PFSK-1 (cell line): ENCODE measurements around the gene DSC2.

ENCODE experiments used
- FOXP2 ChIP-seq: optimal IDR thresholded peaks from 2 replicates; pipeline ENCODE3; 2011; ENCODE audit warnings: borderline replicate concordance, control low read depth, inconsistent platforms; ENCODE audit not compliant: insufficient read depth; ENCODE audit errors: extremely low read length, extremely low read depth
- POLR2AphosphoS5 ChIP-seq: IDR thresholded peaks from 2 replicates; pipeline ENCODE4 v1.6.1; 2012; ENCODE audit warnings: low read depth, mild to moderate bottlenecking, control low read depth, low read length, moderate library complexity
- REST ChIP-seq, 2 experiments: IDR thresholded peaks; 2 replicates each; pipeline versions ENCODE4 v1.6.1 to v1.8.0; 2011 to 2012; ENCODE audit warnings: low read depth in 2 of 2, low read length in 2 of 2, control low read depth in 1 of 2, inconsistent platforms in 1 of 2, mild to moderate bottlenecking in 1 of 2, moderate library complexity in 1 of 2; ENCODE audit not compliant: insufficient read depth in 1 of 2
- SIN3A ChIP-seq: IDR thresholded peaks from 2 replicates; pipeline ENCODE4 v1.6.1; 2012; ENCODE audit warnings: mild to moderate bottlenecking, low read length, moderate library complexity, borderline replicate concordance; ENCODE audit not compliant: insufficient read depth
- TAF1 ChIP-seq: IDR thresholded peaks from 2 replicates; pipeline ENCODE4 v1.6.1; 2012; ENCODE audit warnings: low read length, control low read depth, borderline replicate concordance; ENCODE audit not compliant: insufficient read depth

The DSC2 gene

DNA sequence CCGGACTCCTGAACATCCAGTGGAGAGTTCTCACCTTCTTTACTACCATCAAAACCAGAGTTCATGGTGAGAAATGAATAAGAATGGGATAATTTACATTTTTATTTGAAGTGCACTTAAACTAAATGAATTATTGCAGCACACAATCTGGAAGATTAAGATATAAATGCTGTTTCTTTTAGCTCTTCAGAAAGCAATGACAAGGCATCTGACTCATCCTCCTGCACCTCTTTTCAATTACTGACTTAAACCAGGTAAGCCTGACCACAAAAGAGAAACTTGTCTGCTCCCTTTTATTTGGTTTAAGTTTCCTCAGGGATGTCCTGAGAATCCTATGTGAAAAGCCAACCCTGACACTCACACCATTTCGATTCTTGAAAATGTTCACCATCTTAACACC, 720 bp upstream of the DSC2 start:
- TF ChIP-seq TAF1 (no peak), REST (IDR thresholded peaks at IDR 0.05; ENCODE audit: insufficient read depth in 1 of 2, low read depth in 2 of 2, low read length in 2 of 2) (no peak), POLR2AphosphoS5 (no peak), SIN3A (no peak), FOXP2 (no peak)

- TF ChIP-seq FOXP2, result no peak
- TF ChIP-seq REST (IDR thresholded peaks at IDR 0.05; ENCODE audit: insufficient read depth in 1 of 2, low read depth in 2 of 2, low read length in 2 of 2), result no peak
- no peak for TF ChIP-seq TAF1
- TF ChIP-seq SIN3A, result no peak
- no peak for TF ChIP-seq POLR2AphosphoS5
These were observed 817 bp downstream of the DSC2 start for GRCh38 chr18:31101183-31102024.

DNA sequence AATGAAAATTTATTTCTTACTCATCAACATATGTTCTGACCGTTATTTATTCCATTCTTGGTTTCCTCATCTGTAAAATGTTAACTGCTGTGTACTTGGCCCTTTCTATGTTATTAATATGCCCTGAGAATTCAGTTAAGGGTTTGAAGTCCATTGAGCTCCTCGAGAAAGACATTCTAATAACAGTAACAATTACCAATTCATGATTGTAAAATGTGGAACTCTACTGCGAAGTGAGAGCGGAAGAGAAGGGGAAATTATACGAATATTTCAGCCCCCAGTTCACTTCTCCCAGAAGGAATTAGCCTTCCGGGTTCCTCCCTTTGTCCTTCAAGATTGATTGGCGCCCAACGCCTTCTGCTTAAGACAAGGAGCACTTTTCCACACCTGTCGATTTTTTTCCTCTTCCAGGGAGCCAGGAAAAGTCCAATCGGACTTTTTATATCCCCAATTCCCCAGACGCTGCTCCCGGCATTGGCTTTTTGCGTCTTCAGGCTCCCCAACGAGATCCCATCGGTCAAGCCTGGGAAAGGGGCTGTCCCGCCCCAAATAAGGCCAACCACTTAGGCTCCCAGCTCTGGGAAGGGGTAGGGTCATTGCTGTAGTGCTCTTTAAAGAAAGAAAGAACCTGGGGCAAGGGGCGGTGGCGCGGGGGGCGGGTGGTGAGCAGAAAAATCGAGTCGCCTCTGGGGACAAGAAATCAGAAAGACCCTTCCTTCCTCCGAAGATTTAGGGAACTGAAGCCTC, 1.6 kb downstream of the DSC2 start:
- TF ChIP-seq POLR2AphosphoS5 (no peak), SIN3A (no peak), REST (IDR thresholded peaks at IDR 0.05; ENCODE audit: insufficient read depth in 1 of 2, low read depth in 2 of 2, low read length in 2 of 2) (no peak), FOXP2 (no peak), TAF1 (no peak)

DNA sequence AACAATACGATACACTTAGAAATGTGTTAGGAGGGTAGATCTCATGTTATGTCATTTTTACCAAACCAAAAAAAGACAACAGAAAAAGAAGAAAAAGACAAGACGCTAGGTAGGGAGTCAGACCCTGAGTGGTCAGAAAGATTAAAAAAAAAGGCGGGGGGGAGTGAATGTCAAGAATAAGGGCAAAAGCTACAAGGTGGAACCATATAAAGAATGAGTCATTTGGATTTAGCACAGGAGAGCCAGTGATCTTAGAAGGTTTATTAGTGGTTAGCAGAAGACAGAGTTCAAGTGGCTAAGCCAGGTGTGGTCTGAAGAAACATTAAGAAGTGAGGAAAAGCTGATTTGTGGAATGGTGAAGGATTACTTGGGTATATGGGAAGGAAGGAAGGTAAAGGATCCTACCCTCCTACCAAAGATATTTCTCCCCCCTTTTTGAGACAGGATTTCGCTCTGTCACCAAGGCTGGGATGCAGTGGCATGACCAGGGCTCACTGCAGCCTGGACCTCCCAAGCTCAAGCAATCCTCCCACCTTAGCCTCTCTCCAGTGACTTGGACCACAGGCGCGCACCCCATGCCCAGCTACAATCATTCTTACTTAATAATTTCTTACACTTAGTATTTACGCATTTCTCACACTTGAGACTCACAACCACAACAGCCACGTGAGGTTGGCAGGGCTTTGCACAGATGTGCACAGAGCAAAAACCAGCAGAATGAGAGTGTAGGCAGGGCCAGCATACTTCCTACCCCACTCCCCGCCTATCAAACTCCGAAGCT, 2.6 kb downstream of the DSC2 start:
- no peak for TF ChIP-seq FOXP2
- TF ChIP-seq REST (IDR thresholded peaks at IDR 0.05; ENCODE audit: insufficient read depth in 1 of 2, low read depth in 2 of 2, low read length in 2 of 2), result no peak
- no peak for TF ChIP-seq SIN3A
- TF ChIP-seq POLR2AphosphoS5, result no peak
- no peak for TF ChIP-seq TAF1
